VCaP (cell line): Measurements from ENCODE around the gene LRIG1.
A peak's percentile ranks its signal among the peaks of the same experiment; 100 is the strongest.

Source experiments
- H3K27ac ChIP-seq: fragments of 450-650 bp; 2 replicates; pipeline ENCODE4 v1.5.1; 2017
- TF ChIP-seq, protein P1 (sequence below): fragments of 450-650 bp; conservative IDR thresholded peaks from 2 replicates; pipeline ENCODE4 v1.5.1; 2017; ENCODE audit warnings: mild to moderate bottlenecking, moderate library complexity

The LRIG1 gene

DNA sequence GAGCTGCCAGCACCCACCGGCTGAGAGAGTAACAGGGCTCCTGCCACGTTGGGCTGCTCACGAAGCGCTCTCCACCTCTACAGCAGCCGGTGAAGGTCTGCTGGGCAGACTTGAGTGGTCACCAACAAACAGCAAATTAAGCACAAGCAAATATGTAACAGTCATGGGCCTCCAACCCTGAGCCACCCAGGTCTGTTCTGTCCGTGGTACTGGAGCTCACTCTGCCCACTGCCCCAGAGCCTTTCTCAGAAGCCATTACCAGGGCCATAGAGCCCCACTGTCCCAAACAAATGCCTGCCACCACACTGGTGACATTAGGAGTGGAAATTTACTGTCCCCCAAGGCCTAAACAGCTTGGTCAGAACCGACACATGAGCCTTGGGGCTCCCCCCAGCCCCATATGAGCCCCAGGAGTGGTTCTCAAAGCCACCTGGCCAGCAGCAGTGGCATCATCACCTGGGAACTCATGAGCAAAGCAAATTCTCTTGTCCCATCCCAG lies 56.6 kb downstream of the LRIG1 start:
- H3K27ac ChIP-seq, result peak overlapping the region; percentile 28
- TF ChIP-seq, protein P1, sequence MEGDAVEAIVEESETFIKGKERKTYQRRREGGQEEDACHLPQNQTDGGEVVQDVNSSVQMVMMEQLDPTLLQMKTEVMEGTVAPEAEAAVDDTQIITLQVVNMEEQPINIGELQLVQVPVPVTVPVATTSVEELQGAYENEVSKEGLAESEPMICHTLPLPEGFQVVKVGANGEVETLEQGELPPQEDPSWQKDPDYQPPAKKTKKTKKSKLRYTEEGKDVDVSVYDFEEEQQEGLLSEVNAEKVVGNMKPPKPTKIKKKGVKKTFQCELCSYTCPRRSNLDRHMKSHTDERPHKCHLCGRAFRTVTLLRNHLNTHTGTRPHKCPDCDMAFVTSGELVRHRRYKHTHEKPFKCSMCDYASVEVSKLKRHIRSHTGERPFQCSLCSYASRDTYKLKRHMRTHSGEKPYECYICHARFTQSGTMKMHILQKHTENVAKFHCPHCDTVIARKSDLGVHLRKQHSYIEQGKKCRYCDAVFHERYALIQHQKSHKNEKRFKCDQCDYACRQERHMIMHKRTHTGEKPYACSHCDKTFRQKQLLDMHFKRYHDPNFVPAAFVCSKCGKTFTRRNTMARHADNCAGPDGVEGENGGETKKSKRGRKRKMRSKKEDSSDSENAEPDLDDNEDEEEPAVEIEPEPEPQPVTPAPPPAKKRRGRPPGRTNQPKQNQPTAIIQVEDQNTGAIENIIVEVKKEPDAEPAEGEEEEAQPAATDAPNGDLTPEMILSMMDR, result no peak

DNA sequence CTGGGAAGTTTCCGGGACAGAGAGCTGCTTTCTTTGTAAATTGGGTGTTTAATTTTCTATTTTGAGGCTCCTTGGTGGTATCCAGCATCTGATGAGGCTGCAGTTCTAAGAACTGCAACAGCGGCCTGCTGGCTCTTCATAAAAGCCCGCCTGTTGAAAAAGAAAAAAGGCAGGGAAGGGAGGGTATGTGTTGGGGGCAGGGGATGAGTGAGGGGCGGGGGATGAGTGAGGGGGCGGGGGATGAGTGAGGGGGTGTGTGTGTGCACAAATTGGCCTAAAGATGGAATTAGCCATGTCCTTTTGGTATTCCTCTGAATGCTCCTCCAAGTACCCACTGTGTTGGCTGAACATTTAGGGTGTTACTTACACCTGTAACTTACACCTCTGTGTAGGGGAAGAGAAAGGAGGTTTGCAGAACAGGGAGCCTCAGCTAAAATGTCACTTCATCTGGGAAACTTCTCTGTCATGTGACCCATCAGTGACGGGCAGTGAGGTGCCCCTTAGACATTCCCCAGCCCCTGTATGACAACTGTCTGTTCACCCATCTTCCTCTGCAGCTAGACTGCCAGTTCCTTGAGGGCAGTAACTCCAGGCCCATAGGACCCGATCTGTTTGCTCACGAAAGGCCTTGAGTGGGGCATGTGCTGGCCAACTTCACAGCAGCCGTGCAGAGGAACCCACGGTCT lies 57.6 kb downstream of the LRIG1 start:
- H3K27ac ChIP-seq, result no peak overlapping the region
- TF ChIP-seq, protein P1, result no peak

DNA sequence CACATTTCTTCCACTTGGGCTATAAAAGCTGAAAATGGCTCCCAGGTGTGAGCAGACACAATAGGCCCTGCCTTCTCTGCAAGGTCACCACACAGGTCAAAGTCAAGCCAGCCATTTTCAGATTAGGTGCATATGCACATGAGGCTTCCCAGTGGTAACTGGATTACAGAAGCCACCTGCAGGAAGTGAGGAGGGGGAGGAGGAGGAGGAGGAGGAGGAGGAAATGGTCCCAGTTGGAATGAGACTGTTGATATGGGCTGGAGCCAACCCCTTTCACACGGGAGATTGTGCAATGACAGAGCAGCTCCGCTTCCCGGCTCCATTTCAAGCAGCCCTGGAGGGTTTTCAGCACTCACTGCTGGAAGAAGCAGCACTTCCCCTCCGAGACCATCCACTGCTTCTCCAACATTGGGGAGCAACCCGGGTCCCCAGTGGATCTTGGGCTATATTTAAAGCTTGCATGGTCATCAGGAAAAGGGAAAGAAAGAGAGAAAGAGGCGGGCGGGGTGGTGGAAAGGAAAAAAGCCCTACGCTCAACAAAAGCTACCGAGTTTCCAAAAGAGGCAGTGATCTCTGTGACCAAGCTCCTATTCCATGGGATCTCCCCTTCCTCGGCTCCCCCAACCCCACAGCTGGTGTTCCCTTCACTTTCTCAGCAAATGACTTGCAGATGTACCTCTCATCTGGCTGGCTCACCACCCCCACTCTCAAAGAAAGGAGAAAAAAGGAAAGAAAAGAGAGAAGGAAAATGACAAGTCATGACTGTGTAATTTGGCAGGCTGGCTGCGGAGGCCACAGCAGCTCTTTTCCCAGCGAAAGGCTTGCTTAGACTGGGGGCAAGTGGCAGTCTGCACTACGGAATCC lies 58.3 kb downstream of the LRIG1 start:
- TF ChIP-seq, protein P1, result no peak
- no peak overlapping the region for H3K27ac ChIP-seq

DNA sequence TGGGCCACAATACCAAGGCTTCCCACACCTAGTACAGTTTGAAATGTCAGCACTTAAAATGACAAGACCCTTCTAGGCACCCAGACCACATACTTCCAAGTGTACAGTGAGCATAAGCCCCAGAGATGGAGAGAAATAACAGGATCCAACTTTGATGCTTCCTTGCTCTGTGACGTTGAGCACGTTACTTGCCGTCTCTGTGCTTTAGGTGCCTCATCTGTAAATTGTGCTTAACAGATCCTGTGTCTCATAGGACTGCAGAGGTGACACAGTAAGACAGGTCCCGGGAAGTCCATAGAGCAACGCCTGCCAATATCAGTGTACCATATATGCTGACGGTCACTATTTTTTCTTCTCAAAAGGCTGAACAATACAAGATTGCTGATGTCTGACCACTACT lies 59.1 kb downstream of the LRIG1 start:
- no peak overlapping the region for H3K27ac ChIP-seq
- TF ChIP-seq, protein P1, result no peak

DNA sequence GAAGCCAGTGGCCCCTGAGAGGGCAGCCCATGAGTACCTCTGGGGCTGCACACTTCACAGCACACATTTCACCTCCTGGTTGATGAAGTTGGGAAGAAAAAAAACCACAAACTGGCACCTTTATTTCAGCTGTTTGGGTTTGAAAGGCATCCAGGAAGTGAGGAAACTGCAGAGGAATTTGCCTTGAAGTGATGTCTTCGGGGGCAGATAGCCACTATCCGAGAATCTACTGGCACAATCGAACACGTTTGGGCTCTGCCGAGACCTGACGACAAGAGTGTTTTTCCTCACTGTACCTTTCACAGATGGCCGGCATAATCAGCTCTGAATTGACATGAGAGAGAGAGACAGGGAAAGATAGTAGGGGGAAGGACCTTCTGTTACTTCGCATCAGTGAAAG lies 59.7 kb downstream of the LRIG1 start:
- TF ChIP-seq, protein P1, result no peak
- H3K27ac ChIP-seq, result no peak overlapping the region

DNA sequence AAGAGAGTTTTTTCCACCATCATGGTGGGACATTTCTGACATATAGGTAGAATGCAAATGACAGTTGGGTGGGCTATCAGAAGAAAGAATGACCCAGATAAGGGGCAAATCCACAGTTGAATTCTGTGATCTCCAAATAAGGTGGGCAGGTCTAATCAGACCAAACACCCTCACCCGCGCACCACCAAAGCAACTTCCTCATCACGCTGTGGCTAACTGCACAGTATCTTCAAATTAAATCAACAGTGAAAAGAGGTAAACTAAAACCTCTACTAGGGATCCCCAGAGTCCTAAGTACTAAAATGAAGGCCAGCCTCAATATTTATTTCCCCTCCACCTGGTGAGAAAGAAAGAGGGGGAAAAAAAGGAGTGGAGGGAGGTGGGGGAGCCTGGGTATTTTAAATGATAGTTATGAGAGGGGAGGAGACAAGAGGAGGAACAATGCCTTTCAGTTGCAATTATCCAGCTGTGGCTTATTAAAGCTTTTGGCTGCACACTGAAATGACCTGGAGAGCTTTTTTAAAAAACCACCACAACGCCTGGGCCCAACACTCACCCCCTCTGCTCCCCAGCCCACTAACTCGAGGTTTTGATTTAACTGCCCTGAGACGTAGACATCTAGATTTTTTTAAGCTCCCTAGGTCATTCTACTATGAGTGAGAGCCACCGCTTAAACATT lies 61.0 kb downstream of the LRIG1 start:
- TF ChIP-seq, protein P1, result no peak
- H3K27ac ChIP-seq, result no peak overlapping the region

DNA sequence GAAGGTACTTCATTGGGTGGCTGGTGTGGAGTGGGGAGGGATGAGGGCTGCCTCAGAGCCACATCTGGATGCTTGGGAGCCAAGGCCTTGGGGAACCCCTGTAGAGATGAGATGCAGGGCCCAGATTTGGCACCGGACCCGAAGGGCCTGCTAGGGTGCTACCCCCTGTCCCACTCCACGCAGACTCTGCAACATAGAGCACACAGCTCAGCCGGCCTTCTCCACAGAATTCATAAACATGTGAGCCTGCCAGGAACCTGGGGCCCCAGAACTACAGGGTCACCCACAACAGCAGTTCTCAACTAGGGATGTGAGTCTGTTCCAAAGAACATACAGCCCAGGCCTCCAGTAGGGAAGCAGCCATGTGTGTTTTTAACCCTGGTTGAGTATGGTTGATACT lies 62.8 kb downstream of the LRIG1 start:
- no peak overlapping the region for H3K27ac ChIP-seq

More for the DNA sequence above, 62.8 kb downstream of the LRIG1 start:
- TF ChIP-seq, protein P1, result no peak
